Liver (tissue), 9 donors: ENCODE results near the gene INSYN2B. TPM values are rescaled to one million over a fixed set of nuclear protein-coding genes. Genes with fewer than 3 reads are reported as not detected.

ENCODE experiments used
- DNase-seq: peaks from one replicate; pipeline ENCODE4 v3.0.0-alpha.2; 2017; ENCODE audit warnings: low spot score
- H3K27ac ChIP-seq, 2 donors: one replicate each; pipeline ENCODE4 v1.7.0; 2013; ENCODE audit warnings: inconsistent platforms in 2 of 2, low read length in 2 of 2, control low read depth in 1 of 2, low read depth in 1 of 2, mild to moderate bottlenecking in 1 of 2
- H3K27me3 ChIP-seq, 4 donors: one replicate each; pipeline versions ENCODE4 v1.6.1 to v1.7.0; 2013; ENCODE audit warnings: low read length in 3 of 4, inconsistent platforms in 1 of 4, mild to moderate bottlenecking in 1 of 4, moderate library complexity in 1 of 4; ENCODE audit not compliant: control insufficient read depth in 4 of 4, insufficient read depth in 4 of 4
- H3K36me3 ChIP-seq, 4 donors: one replicate each; pipeline versions ENCODE4 v1.6.1 to v1.7.0; 2013; ENCODE audit warnings: low read length in 3 of 4, mild to moderate bottlenecking in 3 of 4, low read depth in 1 of 4, moderate library complexity in 1 of 4; ENCODE audit not compliant: control insufficient read depth in 4 of 4, insufficient read depth in 3 of 4
- H3K4me1 ChIP-seq, 4 donors: one replicate each; pipeline versions ENCODE4 v1.6.1 to v1.7.0; 2013; ENCODE audit warnings: low read length in 3 of 4, mild to moderate bottlenecking in 3 of 4, moderate library complexity in 1 of 4; ENCODE audit not compliant: control insufficient read depth in 4 of 4, insufficient read depth in 4 of 4
- H3K4me3 ChIP-seq, 3 donors: one replicate each; pipeline versions ENCODE4 v1.6.1 to v1.7.0; 2013; ENCODE audit warnings: low read length in 3 of 3, control low read depth in 1 of 3, low read depth in 1 of 3, mild to moderate bottlenecking in 1 of 3
- H3K9ac ChIP-seq, 2 donors: one replicate each; pipeline ENCODE4 v1.7.0; 2013; ENCODE audit warnings: low read length in 2 of 2, mild to moderate bottlenecking in 2 of 2, moderate library complexity in 2 of 2, control low read depth in 1 of 2, low read depth in 1 of 2
- H3K9me3 ChIP-seq, 4 donors: one replicate each; pipeline versions ENCODE4 v1.6.1 to v1.7.0; 2013; ENCODE audit warnings: low read length in 3 of 4; ENCODE audit not compliant: control insufficient read depth in 4 of 4
- ATF3 ChIP-seq: IDR thresholded peaks from 2 replicates; pipeline ENCODE4 v1.6.1; 2016; ENCODE audit warnings: antibody characterized with exemption
- CTCF ChIP-seq: fragments of 150-350 bp; IDR thresholded peaks from 2 replicates; pipeline ENCODE4 v1.5.1; 2017; ENCODE audit warnings: improper control_type of control experiment, low read depth, low read length; ENCODE audit not compliant: missing input control
- EGR1 ChIP-seq, 2 donors: IDR thresholded peaks; 2 replicates each; pipeline ENCODE4 v1.6.1; 2016 to 2018; ENCODE audit warnings: antibody characterized with exemption in 2 of 2, low read depth in 2 of 2
- FOXA1 ChIP-seq: IDR thresholded peaks from 2 replicates; pipeline ENCODE4 v1.6.1; 2016; ENCODE audit warnings: antibody characterized with exemption
- FOXA2 ChIP-seq: IDR thresholded peaks from 2 replicates; pipeline ENCODE4 v1.6.1; 2016; ENCODE audit warnings: antibody characterized with exemption
- GABPA ChIP-seq, 2 donors: IDR thresholded peaks in 1 of 2; conservative IDR thresholded peaks in 1 of 2; 2 replicates each; pipeline ENCODE4 v1.6.1; 2016; ENCODE audit warnings: antibody characterized with exemption in 2 of 2, mild to moderate bottlenecking in 1 of 2, moderate library complexity in 1 of 2
- HNF4A ChIP-seq, 2 donors: conservative IDR thresholded peaks; 2 replicates each; pipeline ENCODE4 v1.6.1; 2016; ENCODE audit warnings: antibody characterized with exemption in 2 of 2, mild to moderate bottlenecking in 2 of 2
- HNF4G ChIP-seq: IDR thresholded peaks from 2 replicates; pipeline ENCODE4 v1.6.1; 2016; ENCODE audit warnings: antibody characterized with exemption
- JUND ChIP-seq, 2 donors: IDR thresholded peaks; 2 replicates each; pipeline ENCODE4 v1.6.1; 2016; ENCODE audit warnings: antibody characterized with exemption in 2 of 2
- RAD21 ChIP-seq, 2 donors: IDR thresholded peaks; 2 replicates each; pipeline ENCODE4 v1.6.1; 2016; ENCODE audit warnings: antibody characterized with exemption in 2 of 2, mild to moderate bottlenecking in 2 of 2
- RXRA ChIP-seq, 2 donors: IDR thresholded peaks; 2 replicates each; pipeline ENCODE4 v1.6.1; 2017 to 2018; ENCODE audit warnings: antibody characterized with exemption in 2 of 2, mild to moderate bottlenecking in 1 of 2
- SP1 ChIP-seq: IDR thresholded peaks from 2 replicates; pipeline ENCODE4 v1.6.1; 2018; ENCODE audit warnings: antibody characterized with exemption, mild to moderate bottlenecking
- YY1 ChIP-seq: IDR thresholded peaks from 2 replicates; pipeline ENCODE4 v1.6.1; 2016; ENCODE audit warnings: antibody characterized with exemption, mild to moderate bottlenecking
- WGBS: extraction: QIAGEN DNeasy Blood & Tissue Kit; methylation state at CpG from one replicate; pipeline ENCODE4 v1.1.7; 2013; 5-methylcytosine and 5-hydroxymethylcytosine counted together
- polyA plus RNA-seq, 2 donors: library from polyadenylated mRNA; stranded (reverse) in 1 of 2; unstranded in 1 of 2; fragments of 200-250 nt in 1 of 2; fragments of >200 nt in 1 of 2; fragmentation: Nextera tagmentation in 1 of 2; extraction: Ambion mirVana in 1 of 2; gene quantifications; one replicate each; pipeline versions ENCODE4 v1.2.1 to v1.2.3, GENCODE V29; 2013 to 2015
- total RNA-seq, 2 donors: library from RNA; depleted of rRNA; stranded (reverse); fragments of >200 nt; gene quantifications; one replicate each; pipeline ENCODE4 v1.2.3, GENCODE V29; 2014
- TF ChIP-seq, protein P1 (sequence below): IDR thresholded peaks from 2 replicates; pipeline ENCODE4 v1.6.1; 2016; ENCODE audit warnings: antibody characterized with exemption
- TF ChIP-seq, protein P2 (sequence below): IDR thresholded peaks from 2 replicates; pipeline ENCODE4 v1.6.1; 2016; ENCODE audit warnings: antibody characterized with exemption
- TF ChIP-seq, protein P3 (sequence below): IDR thresholded peaks from 2 replicates; pipeline ENCODE4 v1.6.1; 2016; ENCODE audit warnings: antibody characterized with exemption, mild to moderate bottlenecking
- donor health status: healthy.
- donor health status: healthy.
- donor health status: healthy.
- donor health status: healthy.
- donor health status: healthy.

Gene INSYN2B
- total and polyA plus RNA-seq, 4 donors: 0.08 to 0.33 (median 0.13) TPM; not detected in 1

DNA sequence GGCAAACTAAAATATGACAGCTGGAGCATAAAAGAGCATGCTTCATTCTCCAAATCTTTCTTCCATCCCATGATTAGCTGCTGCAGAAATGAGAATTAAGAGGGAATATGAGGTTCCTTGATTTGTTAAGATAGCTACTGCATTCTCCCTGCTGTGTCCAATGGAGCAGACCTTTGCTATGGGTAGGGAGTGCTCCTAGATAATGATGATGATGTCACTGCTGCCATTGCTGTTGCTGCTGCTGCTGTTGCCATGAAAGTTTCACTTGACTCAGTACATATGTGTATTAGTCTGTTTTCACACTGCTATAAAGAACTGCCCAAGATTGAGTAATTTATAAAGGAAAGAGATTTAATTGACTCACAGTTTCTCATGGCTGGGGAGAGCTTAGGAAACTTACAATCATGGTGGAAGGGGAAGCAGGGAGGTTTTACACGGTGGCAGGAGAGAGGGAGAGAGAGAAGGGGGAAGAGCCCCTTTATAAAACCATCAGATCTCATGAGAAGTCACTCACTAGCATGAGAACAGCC is 128.9 kb downstream of the INSYN2B start:
- Histone ChIP-seq H3K36me3 (peaks cover 0 to 5% (median 0%) of the 10 kb centered on the region in 4 donors), H3K4me3 (no peak overlapping the region), H3K27ac (no peak overlapping the region), H3K27me3 (no peaks in the 10 kb centered on the region), H3K4me1 (no peaks in the 10 kb centered on the region), H3K9me3 (peaks cover 0 to 13% (median 7%) of the 10 kb centered on the region in 4 donors), H3K9ac (no peak overlapping the region)
- DNase-seq: no peak
- WGBS: 57% methylated on average over 1 of the region's 1 CpG
- no peak for TF ChIP-seq RAD21 (IDR thresholded peaks at IDR 0.05)
- TF ChIP-seq, protein P1, sequence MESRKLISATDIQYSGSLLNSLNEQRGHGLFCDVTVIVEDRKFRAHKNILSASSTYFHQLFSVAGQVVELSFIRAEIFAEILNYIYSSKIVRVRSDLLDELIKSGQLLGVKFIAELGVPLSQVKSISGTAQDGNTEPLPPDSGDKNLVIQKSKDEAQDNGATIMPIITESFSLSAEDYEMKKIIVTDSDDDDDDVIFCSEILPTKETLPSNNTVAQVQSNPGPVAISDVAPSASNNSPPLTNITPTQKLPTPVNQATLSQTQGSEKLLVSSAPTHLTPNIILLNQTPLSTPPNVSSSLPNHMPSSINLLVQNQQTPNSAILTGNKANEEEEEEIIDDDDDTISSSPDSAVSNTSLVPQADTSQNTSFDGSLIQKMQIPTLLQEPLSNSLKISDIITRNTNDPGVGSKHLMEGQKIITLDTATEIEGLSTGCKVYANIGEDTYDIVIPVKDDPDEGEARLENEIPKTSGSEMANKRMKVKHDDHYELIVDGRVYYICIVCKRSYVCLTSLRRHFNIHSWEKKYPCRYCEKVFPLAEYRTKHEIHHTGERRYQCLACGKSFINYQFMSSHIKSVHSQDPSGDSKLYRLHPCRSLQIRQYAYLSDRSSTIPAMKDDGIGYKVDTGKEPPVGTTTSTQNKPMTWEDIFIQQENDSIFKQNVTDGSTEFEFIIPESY: no peak
- no peak for TF ChIP-seq YY1
- TF ChIP-seq, protein P2, sequence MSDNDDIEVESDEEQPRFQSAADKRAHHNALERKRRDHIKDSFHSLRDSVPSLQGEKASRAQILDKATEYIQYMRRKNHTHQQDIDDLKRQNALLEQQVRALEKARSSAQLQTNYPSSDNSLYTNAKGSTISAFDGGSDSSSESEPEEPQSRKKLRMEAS: no peak
- no peak for TF ChIP-seq FOXA2
- TF ChIP-seq RXRA (IDR thresholded peaks at IDR 0.05): no peak
- TF ChIP-seq GABPA (IDR thresholded peaks at IDR 0.05 in 1 of 2, conservative IDR thresholded peaks at IDR 0.05 in 1 of 2): no peak
- no peak for TF ChIP-seq CTCF
- TF ChIP-seq ATF3: no peak
- no peak for TF ChIP-seq HNF4A (conservative IDR thresholded peaks at IDR 0.05)
- no peak for TF ChIP-seq EGR1 (IDR thresholded peaks at IDR 0.05; ENCODE audit: low read depth in 2 of 2)

GRCh38 chr5:169850409-169850808 is 129.9 kb downstream of the INSYN2B start:
- no peak for TF ChIP-seq HNF4A (conservative IDR thresholded peaks at IDR 0.05)
- no peak for TF ChIP-seq JUND (IDR thresholded peaks at IDR 0.05)
- TF ChIP-seq CTCF: no peak
- TF ChIP-seq FOXA1: no peak
- no peak for TF ChIP-seq RXRA (IDR thresholded peaks at IDR 0.05)
- TF ChIP-seq, protein P3, sequence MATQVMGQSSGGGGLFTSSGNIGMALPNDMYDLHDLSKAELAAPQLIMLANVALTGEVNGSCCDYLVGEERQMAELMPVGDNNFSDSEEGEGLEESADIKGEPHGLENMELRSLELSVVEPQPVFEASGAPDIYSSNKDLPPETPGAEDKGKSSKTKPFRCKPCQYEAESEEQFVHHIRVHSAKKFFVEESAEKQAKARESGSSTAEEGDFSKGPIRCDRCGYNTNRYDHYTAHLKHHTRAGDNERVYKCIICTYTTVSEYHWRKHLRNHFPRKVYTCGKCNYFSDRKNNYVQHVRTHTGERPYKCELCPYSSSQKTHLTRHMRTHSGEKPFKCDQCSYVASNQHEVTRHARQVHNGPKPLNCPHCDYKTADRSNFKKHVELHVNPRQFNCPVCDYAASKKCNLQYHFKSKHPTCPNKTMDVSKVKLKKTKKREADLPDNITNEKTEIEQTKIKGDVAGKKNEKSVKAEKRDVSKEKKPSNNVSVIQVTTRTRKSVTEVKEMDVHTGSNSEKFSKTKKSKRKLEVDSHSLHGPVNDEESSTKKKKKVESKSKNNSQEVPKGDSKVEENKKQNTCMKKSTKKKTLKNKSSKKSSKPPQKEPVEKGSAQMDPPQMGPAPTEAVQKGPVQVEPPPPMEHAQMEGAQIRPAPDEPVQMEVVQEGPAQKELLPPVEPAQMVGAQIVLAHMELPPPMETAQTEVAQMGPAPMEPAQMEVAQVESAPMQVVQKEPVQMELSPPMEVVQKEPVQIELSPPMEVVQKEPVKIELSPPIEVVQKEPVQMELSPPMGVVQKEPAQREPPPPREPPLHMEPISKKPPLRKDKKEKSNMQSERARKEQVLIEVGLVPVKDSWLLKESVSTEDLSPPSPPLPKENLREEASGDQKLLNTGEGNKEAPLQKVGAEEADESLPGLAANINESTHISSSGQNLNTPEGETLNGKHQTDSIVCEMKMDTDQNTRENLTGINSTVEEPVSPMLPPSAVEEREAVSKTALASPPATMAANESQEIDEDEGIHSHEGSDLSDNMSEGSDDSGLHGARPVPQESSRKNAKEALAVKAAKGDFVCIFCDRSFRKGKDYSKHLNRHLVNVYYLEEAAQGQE: no peak
- no peak for TF ChIP-seq FOXA2
- no peak for TF ChIP-seq GABPA (IDR thresholded peaks at IDR 0.05 in 1 of 2, conservative IDR thresholded peaks at IDR 0.05 in 1 of 2)
- TF ChIP-seq HNF4G: no peak
- TF ChIP-seq, protein P2: no peak
- no peak for TF ChIP-seq SP1
- no peak for TF ChIP-seq YY1

More at GRCh38 chr5:169850409-169850808, 129.9 kb downstream of the INSYN2B start:
- Histone ChIP-seq H3K4me1 (no peaks in the 10 kb centered on the region), H3K36me3 (peaks cover 0 to 5% (median 0%) of the 10 kb centered on the region in 4 donors), H3K27ac (no peak overlapping the region), H3K27me3 (no peaks in the 10 kb centered on the region), H3K4me3 (no peak overlapping the region), H3K9ac (no peak overlapping the region), H3K9me3 (peaks cover 0 to 13% (median 7%) of the 10 kb centered on the region in 4 donors)
- WGBS: 90% methylated on average over 2 of the region's 2 CpGs
- DNase-seq: no peak
